PFSK-1 (cell line): ENCODE results near the gene WSCD2.

ENCODE experiments used
- FOXP2 ChIP-seq: optimal IDR thresholded peaks from 2 replicates; pipeline ENCODE3; 2011; ENCODE audit warnings: borderline replicate concordance, control low read depth, inconsistent platforms; ENCODE audit not compliant: insufficient read depth; ENCODE audit errors: extremely low read length, extremely low read depth
- POLR2AphosphoS5 ChIP-seq: IDR thresholded peaks from 2 replicates; pipeline ENCODE4 v1.6.1; 2012; ENCODE audit warnings: low read depth, mild to moderate bottlenecking, control low read depth, low read length, moderate library complexity
- SIN3A ChIP-seq: IDR thresholded peaks from 2 replicates; pipeline ENCODE4 v1.6.1; 2012; ENCODE audit warnings: mild to moderate bottlenecking, low read length, moderate library complexity, borderline replicate concordance; ENCODE audit not compliant: insufficient read depth
- TAF1 ChIP-seq: IDR thresholded peaks from 2 replicates; pipeline ENCODE4 v1.6.1; 2012; ENCODE audit warnings: low read length, control low read depth, borderline replicate concordance; ENCODE audit not compliant: insufficient read depth
- TF ChIP-seq, protein P1 (sequence below), 2 experiments: IDR thresholded peaks; 2 replicates each; pipeline versions ENCODE4 v1.6.1 to v1.8.0; 2011 to 2012; ENCODE audit warnings: low read depth in 2 of 2, low read length in 2 of 2, control low read depth in 1 of 2, inconsistent platforms in 1 of 2, mild to moderate bottlenecking in 1 of 2, moderate library complexity in 1 of 2; ENCODE audit not compliant: insufficient read depth in 1 of 2

DNA sequence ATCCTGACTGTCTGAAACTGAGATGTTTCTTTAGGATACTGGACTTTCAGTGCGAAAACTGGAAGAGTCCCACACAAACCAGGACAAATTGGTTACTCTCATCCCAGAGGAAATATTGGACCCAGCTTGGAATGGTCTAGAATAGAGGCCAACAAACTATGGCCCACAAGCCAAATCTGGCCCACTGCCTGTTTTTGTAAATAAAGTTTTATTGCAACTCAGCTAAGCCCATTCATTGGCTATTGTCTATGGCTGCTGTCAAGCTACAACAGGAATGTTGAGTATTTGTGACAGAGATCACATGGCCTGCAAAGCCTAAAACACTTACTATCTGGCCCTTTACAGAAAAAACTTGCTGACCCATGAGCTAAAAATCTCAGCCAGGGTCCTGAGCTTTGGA lies 6.5 kb downstream of the WSCD2 start:
- no peak for TF ChIP-seq POLR2AphosphoS5
- TF ChIP-seq SIN3A, result no peak
- no peak for TF ChIP-seq TAF1
- TF ChIP-seq, protein P1, sequence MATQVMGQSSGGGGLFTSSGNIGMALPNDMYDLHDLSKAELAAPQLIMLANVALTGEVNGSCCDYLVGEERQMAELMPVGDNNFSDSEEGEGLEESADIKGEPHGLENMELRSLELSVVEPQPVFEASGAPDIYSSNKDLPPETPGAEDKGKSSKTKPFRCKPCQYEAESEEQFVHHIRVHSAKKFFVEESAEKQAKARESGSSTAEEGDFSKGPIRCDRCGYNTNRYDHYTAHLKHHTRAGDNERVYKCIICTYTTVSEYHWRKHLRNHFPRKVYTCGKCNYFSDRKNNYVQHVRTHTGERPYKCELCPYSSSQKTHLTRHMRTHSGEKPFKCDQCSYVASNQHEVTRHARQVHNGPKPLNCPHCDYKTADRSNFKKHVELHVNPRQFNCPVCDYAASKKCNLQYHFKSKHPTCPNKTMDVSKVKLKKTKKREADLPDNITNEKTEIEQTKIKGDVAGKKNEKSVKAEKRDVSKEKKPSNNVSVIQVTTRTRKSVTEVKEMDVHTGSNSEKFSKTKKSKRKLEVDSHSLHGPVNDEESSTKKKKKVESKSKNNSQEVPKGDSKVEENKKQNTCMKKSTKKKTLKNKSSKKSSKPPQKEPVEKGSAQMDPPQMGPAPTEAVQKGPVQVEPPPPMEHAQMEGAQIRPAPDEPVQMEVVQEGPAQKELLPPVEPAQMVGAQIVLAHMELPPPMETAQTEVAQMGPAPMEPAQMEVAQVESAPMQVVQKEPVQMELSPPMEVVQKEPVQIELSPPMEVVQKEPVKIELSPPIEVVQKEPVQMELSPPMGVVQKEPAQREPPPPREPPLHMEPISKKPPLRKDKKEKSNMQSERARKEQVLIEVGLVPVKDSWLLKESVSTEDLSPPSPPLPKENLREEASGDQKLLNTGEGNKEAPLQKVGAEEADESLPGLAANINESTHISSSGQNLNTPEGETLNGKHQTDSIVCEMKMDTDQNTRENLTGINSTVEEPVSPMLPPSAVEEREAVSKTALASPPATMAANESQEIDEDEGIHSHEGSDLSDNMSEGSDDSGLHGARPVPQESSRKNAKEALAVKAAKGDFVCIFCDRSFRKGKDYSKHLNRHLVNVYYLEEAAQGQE (IDR thresholded peaks at IDR 0.05; ENCODE audit: insufficient read depth in 1 of 2, low read depth in 2 of 2, low read length in 2 of 2), result no peak
- TF ChIP-seq FOXP2, result no peak
